Tibial nerve (tissue), 4 donors: ENCODE data around the gene TMEM116. TPM values are rescaled to one million over a fixed set of nuclear protein-coding genes. Genes with fewer than 3 reads are reported as not detected.

ENCODE experiments used
- DNase-seq, 2 donors: peaks; one replicate each; pipeline ENCODE4 v3.0.0-alpha.2; 2019; ENCODE audit warnings: low spot score in 2 of 2
- H3K27ac ChIP-seq, 4 donors: fragments of 200-600 bp; sonication (generic) in 3 of 4; one replicate each; pipeline ENCODE4 v1.5.1; 2017 to 2019; ENCODE audit warnings: mild to moderate bottlenecking in 1 of 4
- H3K27me3 ChIP-seq, 2 donors: fragments of 200-600 bp; sonication (generic) in 1 of 2; one replicate each; pipeline versions ENCODE4 v1.5.1 to v1.6.0; 2017 to 2019
- H3K36me3 ChIP-seq, 3 donors: fragments of 200-600 bp; sonication (generic); one replicate each; pipeline ENCODE4 v1.5.1; 2018 to 2019
- H3K4me1 ChIP-seq, 4 donors: fragments of 200-600 bp; sonication (generic) in 3 of 4; one replicate each; pipeline ENCODE4 v1.5.1; 2017 to 2019
- H3K4me3 ChIP-seq, 4 donors: fragments of 200-600 bp; sonication (generic) in 3 of 4; one replicate each; pipeline ENCODE4 v1.5.1; 2017 to 2019; ENCODE audit warnings: mild to moderate bottlenecking in 1 of 4, moderate library complexity in 1 of 4
- H3K9me3 ChIP-seq, 4 donors: fragments of 200-600 bp; sonication (generic) in 3 of 4; one replicate each; pipeline ENCODE4 v1.5.1; 2017 to 2019
- EP300 ChIP-seq, 2 donors: sonication (generic); formaldehyde crosslinking; IDR thresholded peaks; one replicate each; pipeline ENCODE4 v1.6.1; 2017; ENCODE audit warnings: antibody characterized with exemption in 2 of 2, mild to moderate bottlenecking in 1 of 2
- WGBS, 2 donors: methylation state at CpG; one replicate each; pipeline ENCODE4 v1.1.5; 2018; 5-methylcytosine and 5-hydroxymethylcytosine counted together
- small RNA-seq: library from RNA; depleted of rRNA; stranded (forward); fragments of <200 nt; gene quantifications from one replicate; pipeline ENCODE3, GENCODE V24; 2016
- total RNA-seq, 4 donors: library from RNA; depleted of rRNA; stranded (reverse); fragments of >200 nt; gene quantifications; one replicate each; pipeline ENCODE4 v1.1.0, GENCODE V29; 2016
- TF ChIP-seq, protein P1 (sequence below), 5 experiments: fragments of 200-600 bp in 3 of 5; fragments of 450-650 bp in 2 of 5; sonication (generic) in 3 of 5; IDR thresholded peaks; one replicate each; pipeline ENCODE4 v1.5.1; 2016 to 2019; ENCODE audit warnings: antibody characterized with exemption in 5 of 5, mild to moderate bottlenecking in 3 of 5, moderate library complexity in 2 of 5

TMEM116 gene
- total RNA-seq, 4 donors from 2014 or later = 6.9 to 18.1 (median 14.4) TPM

DNA sequence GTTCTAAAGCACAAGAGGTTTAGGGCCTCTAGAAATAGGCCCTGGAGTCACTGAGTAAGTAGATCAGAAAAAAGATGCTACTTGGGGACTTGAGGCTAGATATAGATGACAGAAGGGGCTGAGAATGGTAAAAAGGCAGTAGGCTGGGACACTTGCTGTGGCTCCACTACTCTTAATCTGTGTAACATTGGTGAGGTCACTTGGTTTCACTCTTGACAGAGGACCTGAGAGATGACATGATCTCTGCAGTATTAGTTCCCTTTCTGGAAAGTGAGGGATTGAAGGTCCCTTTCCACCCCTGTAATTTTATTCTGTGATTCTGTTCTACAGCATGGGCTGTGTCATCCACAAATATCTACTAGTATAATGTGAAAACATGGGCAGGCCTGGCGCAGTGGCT, 131.2 kb downstream of the TMEM116 start:
- H3K36me3 ChIP-seq = peaks cover 3 to 90% (median 30%) of the 10 kb centered on the region in 3 donors
- no peaks in the 10 kb centered on the region for H3K4me1 ChIP-seq
- no peaks in the 10 kb centered on the region for H3K9me3 ChIP-seq
- no peaks in the 10 kb centered on the region for H3K27me3 ChIP-seq
- DNase-seq = no peak
- 100% methylated on average over 1 of the region's 1 CpG for WGBS, 2 donors
- H3K4me3 ChIP-seq = no peak overlapping the region
- no peak for TF ChIP-seq EP300 (IDR thresholded peaks at IDR 0.05)
- TF ChIP-seq, protein P1, sequence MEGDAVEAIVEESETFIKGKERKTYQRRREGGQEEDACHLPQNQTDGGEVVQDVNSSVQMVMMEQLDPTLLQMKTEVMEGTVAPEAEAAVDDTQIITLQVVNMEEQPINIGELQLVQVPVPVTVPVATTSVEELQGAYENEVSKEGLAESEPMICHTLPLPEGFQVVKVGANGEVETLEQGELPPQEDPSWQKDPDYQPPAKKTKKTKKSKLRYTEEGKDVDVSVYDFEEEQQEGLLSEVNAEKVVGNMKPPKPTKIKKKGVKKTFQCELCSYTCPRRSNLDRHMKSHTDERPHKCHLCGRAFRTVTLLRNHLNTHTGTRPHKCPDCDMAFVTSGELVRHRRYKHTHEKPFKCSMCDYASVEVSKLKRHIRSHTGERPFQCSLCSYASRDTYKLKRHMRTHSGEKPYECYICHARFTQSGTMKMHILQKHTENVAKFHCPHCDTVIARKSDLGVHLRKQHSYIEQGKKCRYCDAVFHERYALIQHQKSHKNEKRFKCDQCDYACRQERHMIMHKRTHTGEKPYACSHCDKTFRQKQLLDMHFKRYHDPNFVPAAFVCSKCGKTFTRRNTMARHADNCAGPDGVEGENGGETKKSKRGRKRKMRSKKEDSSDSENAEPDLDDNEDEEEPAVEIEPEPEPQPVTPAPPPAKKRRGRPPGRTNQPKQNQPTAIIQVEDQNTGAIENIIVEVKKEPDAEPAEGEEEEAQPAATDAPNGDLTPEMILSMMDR (IDR thresholded peaks at IDR 0.05) = no peak
- no peak overlapping the region for H3K27ac ChIP-seq

Small RNA genes lying within 50 kb of the gene (small RNA-seq; reads per million reads assigned to genes)
- 0.28 reads per million for gene AC004024.1
- gene MIR3657 = not detected

Other genes starting within 250 kb of the TMEM116 start
- 100 to 1,000 TPM in 2 of 4 donors, 10 to 100 TPM in 2; 70.2 to 120 (median 95.3) TPM for gene ALDH2, start 246.2 kb downstream of the TMEM116 start, total RNA-seq
- 10 to 100 TPM; 36.1 to 65.1 (median 44.7) TPM for gene MAPKAPK5, start 170.9 kb downstream of the TMEM116 start, total RNA-seq
- gene ERP29, start 261 bp upstream of the TMEM116 start, total RNA-seq = 10 to 100 TPM; 12.9 to 36.5 (median 29.7) TPM
- gene NAA25, start 95.6 kb upstream of the TMEM116 start, total RNA-seq = 10 to 100 TPM; 22.7 to 40.4 (median 34.2) TPM
- gene TRAFD1, start 112.4 kb upstream of the TMEM116 start, total RNA-seq = 10 to 100 TPM; 24.7 to 32.9 (median 27.4) TPM